Left kidney (tissue), 8 donors: ENCODE results near the gene KRTAP9-9. TPM values are rescaled to one million over a fixed set of nuclear protein-coding genes. Genes with fewer than 3 reads are reported as not detected.
"Not testable (repeated sequence)": the region's sequence is repeated elsewhere in the genome, so short reads cannot be mapped to it uniquely, and the experiment has no call there.

Experiments
- DNase-seq: peaks from one replicate; pipeline ENCODE4 v3.0.0-alpha.2; 2013
- long read RNA-seq, 8 donors: transcript quantifications; one replicate each; lab custom pipeline, GENCODE V29; 2026
- polyA plus RNA-seq: library from polyadenylated mRNA; unstranded; fragments of 120-200 nt; gene quantifications from one replicate; pipeline ENCODE4 v1.2.1, GENCODE V29; 2013; ENCODE audit not compliant: insufficient read length

KRTAP9-9 gene
- polyA plus RNA-seq, result not detected
- long read RNA-seq, donor 1, result 0 reads
- long read RNA-seq, donor 2, result 0 reads
- long read RNA-seq, donor 3, result 0 reads
- long read RNA-seq, donor 4, result 0 reads
- long read RNA-seq, donor 5, result 0 reads
- long read RNA-seq, donor 6, result 0 reads
- long read RNA-seq, donor 7, result 0 reads
- long read RNA-seq, donor 8, result 0 reads

DNA sequence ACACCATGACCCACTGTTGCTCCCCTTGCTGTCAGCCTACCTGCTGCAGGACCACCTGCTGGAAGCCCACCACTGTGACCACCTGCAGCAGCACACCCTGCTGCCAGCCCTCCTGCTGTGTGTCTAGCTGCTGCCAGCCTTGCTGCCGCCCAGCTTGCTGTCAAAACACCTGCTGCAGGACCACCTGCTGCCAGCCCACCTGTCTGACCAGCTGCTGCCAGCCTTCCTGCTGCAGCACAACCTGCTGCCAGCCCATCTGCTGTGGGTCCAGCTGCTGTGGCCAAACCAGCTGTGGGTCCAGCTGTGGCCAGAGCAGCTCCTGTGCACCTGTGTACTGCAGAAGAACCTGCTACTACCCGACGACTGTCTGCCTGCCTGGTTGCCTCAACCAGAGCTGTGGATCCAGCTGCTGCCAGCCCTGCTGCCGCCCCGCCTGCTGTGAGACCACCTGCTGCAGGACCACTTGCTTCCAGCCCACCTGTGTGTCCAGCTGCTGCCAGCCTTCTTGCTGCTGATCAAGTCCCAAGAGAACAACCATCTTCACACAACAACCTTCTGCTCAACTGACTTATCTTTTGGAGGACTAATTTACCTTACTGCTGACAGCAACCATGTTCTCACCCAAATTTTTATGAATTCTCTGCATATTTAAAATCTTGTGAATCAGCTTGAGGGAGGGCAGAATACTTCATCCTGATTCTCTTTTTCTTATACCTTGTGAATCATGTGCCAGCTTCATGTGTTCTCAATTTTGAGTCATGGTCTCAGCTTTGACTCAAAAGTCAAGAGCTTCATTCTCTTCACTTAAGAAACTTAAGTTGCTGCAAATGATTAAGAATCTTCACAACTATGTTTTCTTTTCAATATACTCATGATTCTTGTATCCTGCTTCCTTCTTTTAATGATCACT lies at the start of gene KRTAP9-9:
TSS of gene KRTAP9-9 (plus strand) at position 4 of the 910 bp plus-strand sequence.
- DNase-seq, result not testable (repeated sequence)

DNA sequence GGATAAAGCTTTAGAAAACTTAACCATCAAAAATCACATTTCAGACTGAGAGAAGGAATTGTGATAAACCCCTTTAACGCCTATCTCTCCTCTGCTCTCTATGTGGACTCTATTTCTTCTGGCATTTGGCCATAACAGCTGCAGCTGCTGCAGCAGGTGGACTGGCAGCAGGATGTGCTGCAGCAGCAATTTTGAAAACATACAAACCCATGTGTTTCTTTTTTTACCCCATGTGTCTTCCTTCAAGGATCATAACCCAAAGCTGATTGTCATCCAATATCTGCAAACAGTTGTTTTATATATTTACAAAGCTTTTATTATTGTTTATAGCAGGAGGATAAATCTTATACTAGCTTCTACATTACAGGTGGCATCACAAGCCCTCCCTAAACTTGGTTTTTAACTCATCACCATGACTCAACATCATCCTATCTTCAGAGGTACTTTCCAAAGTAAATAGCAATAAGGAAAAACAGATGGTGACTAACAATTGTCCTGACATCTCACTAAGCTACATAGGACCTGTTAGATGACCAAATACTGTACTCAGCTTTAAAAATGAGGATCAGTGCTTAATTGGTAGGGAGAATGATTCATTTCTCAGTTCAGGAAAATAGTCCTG lies 43.2 kb upstream of the KRTAP9-9 start:
- no peak for DNase-seq

DNA sequence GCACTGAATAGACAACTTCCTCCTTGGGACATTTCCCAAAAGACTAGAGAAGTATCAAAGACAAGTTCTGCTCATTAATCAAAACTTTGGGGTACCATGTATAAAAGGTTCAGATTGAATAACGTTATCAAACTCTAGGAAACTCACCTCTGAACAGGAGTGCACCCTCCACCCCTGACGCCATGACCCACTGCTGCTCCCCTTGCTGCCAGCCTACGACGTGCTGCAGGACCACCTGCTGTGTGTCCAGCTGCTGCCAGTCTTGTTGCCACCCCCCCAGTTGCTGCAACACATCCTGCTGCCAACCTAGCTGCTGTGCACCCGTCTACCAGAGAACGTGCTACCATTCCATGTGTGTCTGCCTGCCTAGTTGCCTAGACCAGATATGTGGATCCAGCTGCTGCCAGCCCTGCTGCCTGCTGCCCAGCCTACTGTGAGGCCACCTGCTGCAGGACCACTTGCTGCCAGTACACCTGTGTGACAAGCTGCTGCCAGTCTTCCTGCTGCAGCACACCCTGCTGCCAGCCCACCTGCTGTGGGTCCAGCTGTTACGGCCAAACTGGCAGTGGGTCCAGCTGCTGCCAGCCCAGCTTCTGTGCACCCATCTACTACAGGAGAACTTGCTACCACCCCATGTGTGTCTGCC lies 42.5 kb upstream of the KRTAP9-9 start:
- DNase-seq, result no peak

DNA sequence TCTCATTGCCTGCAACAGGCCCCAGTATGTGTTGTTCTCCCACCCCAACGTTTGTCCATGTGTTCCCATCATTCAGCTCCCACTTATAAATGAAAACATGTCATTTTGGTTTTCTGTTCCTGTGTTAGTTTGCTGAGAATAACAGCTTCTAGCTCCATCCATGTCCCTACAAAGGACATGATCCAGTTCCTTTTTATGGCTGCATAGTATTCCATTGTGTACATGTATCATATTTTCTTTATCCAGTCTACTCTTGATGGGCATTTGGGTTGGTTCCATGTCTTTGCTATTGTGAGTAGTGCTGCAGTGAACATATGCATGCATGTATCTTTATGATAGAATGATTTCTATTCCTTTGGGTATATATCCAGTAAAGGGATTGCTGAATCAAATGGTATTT lies 39.5 kb upstream of the KRTAP9-9 start:
- no peak for DNase-seq

DNA sequence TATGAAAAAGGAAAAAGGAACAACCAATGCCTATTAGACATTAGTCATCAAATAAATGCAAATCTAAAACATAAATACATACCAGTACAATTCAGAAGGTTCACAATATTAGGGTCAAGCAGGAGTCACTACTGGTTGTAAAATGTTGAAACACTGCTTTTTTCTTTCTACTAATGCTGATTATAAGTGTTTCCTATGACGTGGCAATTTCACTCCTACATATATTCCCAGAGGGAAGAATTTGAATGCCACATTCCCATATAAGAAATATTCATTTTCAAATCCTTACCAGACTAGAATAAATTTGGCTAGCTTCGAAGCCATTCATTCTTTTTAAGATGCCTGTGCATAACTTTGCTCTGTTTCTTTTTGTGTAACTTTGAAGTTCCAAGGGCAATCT lies 31.4 kb upstream of the KRTAP9-9 start:
- no peak for DNase-seq

DNA sequence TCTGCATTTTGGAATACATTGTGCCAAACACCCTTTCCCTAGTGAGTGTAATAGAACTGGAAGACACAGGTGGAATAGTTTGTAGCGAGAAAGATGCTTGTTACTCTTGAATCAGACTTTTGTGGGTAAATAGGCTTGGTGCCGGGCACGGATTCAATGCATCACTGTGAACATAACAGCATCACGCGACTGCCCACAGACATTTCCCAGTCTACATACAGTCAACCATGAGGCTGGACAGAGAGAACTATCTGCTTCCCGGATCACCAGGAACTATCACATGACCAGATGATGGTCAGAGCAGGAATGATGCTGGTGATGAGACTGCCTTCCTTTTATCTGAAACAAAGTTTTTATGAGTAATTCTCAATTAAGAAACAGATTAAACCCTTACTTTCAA lies 29.1 kb upstream of the KRTAP9-9 start:
- DNase-seq, result no peak

DNA sequence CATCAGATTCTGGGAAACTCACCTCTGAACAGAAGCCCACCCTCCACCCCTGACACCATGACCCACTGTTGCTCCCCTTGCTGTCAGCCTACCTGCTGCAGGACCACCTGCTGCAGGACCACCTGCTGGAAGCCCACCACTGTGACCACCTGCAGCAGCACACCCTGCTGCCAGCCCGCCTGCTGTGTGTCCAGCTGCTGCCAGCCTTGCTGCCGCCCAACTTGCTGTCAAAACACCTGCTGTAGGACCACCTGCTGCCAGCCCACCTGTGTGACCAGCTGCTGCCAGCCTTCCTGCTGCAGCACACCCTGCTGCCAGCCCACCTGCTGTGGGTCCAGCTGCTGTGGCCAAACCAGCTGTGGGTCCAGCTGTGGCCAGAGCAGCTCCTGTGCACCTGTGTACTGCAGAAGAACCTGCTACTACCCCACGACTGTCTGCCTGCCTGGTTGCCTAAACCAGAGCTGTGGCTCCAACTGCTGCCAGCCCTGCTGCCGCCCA lies 28.5 kb upstream of the KRTAP9-9 start, which contains the start of gene KRTAP9-2:
TSS of gene KRTAP9-2 (plus strand) at position 51 of the 498 bp plus-strand sequence. CDS start at position 58, 7 bp downstream.
- DNase-seq, result not testable (repeated sequence)

DNA sequence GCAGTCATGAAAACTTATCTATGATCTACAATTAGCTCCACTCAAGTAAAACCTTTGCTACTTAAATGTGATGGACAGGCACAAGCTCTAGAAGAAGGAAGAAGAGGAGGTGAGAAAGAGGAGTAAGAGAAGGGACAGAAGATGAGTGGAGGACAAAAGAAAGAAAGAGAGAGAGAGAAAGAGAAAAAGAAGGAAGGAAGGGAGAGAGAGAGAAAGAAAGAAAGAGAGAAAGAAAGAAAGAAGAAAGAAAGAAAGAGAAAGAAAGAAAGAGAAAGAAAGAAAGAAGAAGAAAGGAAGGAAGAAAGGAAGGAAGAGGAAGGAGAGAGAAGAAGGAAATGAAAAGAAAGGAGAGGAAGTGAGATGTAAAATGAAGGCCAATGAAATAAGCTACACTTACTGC lies 25.1 kb upstream of the KRTAP9-9 start:
- no peak for DNase-seq

DNA sequence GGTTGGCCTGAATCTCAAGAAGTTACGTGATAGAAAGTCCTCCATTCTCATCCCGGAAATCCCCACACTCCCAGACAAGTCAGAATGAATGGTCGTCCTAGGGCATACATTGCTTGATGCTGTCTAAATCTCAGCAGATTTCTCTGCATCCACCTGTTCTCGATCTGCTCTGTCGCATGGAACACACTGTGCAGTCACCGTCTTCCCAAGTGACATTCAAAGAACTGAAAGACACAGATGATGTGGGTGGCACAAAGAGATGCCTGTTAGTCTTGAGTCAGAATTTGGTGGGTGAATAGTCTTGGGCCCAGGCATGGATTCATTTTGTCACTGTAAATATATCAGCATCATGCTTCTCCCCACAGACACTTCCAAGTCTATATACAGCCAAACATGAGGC lies 23.5 kb upstream of the KRTAP9-9 start:
- no peak for DNase-seq

DNA sequence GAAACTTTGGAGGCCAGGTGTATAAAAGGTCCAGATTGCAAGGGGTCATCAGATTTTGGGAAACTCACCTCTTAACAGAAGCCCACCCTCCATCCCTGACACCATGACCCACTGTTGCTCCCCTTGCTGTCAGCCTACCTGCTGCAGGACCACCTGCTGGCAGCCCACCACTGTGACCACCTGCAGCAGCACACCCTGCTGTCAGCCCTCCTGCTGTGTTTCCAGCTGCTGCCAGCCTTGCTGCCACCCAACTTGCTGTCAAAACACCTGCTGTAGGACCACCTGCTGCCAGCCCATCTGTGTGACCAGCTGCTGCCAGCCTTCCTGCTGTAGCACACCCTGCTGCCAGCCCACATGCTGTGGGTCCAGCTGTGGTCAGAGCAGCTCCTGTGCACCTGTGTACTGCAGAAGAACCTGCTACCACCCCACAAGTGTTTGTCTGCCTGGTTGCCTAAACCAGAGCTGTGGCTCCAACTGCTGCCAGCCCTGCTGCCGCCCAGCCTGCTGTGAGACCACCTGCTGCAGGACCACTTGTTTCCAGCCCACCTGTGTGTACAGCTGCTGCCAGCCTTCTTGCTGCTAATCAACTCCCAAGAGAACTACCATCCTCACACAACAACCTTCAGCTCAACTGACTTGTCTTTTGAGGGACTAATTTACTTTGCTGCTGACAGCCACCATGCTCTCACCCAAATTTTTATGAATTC lies 22.6 kb upstream of the KRTAP9-9 start, which contains the start of gene KRTAP9-3:
TSS of gene KRTAP9-3 (plus strand) at position 51 of the 707 bp plus-strand sequence. CDS start at position 104, 53 bp downstream.
- not testable (repeated sequence) for DNase-seq

DNA sequence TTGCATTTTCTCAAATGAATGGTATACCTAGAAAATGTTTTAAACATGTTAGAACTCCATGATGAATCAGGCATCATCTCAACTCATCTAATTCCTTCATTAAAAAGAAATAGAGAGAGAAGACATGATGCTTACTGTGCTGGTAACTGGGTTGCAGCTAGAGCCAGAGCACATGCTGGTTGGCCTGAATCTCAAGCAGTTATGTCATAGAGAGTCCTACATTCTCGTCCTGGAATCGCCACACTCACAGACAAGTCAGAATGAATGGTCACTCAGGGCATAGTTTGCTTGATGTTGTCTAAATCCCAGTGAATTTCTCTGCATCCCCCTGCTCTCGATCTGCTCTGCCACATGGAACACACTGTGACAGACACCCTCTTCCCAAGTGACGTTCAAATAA lies 18.1 kb upstream of the KRTAP9-9 start:
- not testable (repeated sequence) for DNase-seq

DNA sequence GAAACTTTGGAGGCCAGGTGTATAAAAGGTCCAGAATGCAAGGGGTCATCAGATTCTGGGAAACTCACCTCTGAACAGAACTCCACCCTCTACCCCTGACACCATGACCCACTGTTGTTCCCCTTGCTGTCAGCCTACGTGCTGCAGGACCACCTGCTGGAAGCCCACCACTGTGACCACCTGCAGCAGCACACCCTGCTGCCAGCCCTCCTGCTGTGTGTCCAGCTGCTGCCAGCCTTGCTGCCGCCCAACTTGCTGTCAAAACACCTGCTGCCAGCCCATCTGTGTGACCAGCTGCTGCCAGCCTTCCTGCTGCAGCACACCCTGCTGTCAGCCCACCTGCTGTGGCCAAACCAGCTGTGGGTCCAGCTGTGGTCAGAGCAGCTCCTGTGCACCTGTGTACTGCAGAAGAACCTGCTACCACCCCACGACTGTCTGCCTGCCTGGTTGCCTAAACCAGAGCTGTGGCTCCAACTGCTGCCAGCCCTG lies 17.2 kb upstream of the KRTAP9-9 start, which contains the start of gene KRTAP9-8:
TSS of gene KRTAP9-8 (plus strand) at position 51 of the 489 bp plus-strand sequence. CDS start at position 104, 53 bp downstream.
- not testable (repeated sequence) for DNase-seq

DNA sequence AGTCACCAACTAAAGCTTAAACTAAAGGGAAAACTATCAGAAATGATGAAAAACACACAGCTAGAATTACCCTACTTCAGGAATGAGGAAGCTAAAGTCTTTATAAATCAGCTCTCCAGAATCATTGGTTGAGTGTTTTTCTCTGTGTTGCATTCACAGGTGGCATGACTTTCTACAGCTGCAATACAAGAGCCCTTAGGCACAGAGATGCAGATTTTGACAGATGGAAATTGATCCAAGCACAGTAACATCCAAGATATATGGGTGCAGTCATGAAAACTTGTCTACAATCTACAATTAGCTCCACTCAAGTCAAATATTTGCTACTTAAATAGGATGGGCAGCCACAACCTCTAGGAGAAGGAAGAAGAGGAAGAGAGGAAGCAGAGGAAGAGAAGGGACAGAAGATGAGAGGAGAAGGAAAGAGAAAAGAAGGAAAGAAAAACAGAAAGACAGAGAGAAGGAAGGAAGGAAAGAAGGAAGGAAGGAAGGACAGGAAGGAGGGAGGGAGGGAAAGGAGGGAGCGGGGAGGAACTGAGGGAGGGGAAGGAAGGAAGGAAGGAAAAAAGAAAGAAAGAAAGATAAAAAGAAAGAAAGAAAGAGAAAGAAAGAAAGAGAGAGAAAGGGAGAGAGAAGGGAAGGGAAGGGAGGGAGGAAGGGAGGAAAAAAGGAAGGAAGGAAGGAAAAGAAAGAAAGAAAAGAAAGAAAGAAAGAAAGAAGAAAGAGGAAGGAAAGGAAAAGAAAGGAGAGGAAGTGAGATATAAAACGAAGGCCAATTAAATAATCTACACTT lies 8.0 kb upstream of the KRTAP9-9 start:
- DNase-seq, result not testable (repeated sequence)

DNA sequence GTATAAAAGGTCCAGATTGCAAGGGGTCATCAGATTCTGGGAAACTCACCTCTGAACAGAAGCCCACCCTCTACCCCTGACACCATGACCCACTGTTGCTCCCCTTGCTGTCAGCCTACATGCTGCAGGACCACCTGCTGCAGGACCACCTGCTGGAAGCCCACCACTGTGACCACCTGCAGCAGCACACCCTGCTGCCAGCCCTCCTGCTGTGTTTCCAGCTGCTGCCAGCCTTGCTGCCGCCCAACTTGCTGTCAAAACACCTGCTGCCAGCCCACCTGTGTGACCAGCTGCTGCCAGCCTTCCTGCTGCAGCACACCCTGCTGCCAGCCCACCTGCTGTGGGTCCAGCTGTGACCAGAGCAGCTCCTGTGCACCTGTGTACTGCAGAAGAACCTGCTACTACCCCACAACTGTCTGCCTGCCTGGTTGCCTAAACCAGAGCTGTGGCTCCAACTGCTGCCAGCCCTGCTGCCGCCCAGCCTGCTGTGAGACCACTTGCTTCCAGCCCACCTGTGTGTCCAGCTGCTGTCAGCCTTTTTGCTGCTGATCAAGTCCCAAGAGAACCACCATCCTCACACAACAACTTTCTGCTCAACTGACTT lies 5.4 kb upstream of the KRTAP9-9 start, which contains the start of gene KRTAP9-4:
TSS of gene KRTAP9-4 (plus strand) at position 51 of the 604 bp plus-strand sequence. CDS start at position 85, 34 bp downstream.
- not testable (repeated sequence) for DNase-seq

DNA sequence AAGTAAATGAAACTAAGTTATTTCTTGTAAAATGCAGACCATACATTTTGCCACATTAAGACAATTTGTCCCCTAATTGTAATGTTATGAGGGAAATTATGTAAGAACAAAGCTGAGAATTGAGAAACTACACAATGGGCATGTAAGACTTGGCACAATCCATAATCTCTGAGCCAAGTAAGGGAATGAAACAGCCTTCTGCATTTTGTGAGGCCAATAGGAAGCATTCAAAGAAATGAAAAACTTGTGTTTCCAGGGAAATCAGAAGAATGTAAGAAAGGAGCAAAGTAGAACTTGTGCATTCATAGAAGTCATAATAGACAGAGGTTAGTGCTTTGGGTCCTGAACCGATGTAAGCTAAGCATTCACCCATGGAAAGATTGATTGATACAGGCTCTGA lies 3.9 kb upstream of the KRTAP9-9 start:
- no peak for DNase-seq

DNA sequence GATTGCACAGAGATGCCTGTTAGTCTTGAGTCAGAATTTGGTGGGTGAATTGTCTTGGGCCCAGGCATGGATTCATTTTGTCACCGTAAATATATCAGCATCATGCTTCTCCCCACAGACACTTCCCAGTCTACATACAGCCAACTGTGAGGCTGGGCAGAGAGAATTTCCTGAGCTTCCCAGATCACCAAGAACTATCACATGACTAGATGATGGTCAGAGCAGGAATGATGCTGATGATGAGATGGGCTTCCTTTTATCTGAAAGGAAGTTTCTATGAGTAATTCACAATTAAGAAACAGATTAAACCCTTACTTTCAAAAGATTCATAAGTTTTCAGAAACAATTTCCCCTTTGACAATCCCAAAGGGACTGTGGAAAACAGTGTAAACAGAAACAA lies 323 bp upstream of the KRTAP9-9 start:
- no peak for DNase-seq

DNA sequence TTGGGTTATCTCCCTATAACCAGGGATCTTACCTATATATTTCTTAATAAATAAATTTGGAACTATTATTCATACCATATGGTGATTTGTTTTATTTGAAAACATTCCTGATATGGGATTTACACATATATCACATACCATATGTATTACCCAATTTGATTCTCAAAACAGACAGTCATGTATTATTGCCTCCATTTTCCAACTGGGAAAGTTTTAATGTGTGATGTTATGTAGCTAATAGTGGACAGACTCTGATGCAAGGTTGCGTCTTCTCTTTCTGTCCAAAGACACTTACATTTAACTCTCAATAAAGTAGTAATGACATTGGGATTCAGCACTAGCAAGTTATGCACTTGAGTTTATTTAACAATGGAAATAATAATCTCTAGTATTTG lies 1.1 kb downstream of the KRTAP9-9 start:
- DNase-seq, result no peak

DNA sequence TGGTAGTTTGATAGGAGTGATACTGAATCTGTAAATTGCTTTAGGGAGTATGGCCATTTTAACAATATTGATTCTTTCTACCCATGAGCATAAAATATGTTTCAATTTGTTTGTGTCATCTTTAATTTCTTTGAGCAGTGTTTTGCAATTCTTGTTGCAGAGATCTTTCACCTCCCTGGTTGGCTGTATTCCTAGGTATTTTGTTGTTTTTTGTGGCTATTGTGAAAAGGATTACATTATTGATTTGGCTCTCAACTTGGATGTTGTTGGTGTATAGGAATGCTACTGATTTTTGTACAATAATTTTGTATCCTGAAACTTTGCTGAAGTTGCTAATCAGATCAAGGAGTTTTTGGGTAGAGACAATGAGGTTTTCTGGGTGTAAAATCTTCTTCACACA lies 3.2 kb downstream of the KRTAP9-9 start:
- DNase-seq, result no peak

DNA sequence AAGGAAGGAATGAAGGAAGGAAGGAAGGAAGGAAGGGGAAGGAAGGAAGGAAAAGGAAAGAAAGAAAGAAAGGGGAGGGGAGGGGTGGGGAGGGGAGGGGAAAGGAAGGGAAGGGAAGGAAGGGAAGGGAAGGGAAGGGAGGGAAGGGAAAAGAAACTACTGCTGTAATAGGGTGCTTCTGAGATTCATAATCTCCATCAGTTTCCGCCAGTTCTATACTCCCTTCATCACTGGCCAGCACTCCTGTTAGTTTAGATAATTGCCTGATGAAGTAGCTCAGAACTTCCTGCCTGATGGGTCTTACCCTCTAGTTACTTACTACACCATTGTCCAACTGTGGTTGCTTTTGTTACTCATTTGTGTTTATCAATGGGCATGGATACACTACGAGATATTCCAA lies 8.0 kb downstream of the KRTAP9-9 start:
- no peak for DNase-seq

DNA sequence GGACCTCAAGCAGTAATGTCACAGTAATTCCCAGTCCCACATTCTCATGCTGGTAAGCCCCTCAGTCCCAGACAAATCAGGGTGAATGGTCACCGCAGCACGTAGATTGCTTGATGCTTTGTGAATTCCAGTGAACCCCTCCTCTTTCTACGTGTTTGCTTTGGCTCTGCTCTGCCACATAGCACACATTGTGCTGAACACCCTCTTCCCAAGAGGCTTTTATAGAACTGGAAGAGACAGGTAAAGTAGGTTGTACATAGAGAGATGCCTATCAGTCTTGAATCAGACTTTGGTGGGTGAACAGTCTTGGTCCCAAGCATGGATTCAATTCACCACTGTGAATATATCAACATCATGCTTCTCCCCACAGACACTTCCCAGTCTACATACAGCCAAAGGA lies 9.4 kb downstream of the KRTAP9-9 start:
- DNase-seq, result no peak
